ENCODE data around the gene CDKL4. TPM values are rescaled to one million over a fixed set of nuclear protein-coding genes. Genes with fewer than 3 reads are reported as not detected.

CDKL4 gene
- total RNA-seq (2014; rRNA removed; shearing (Covaris generic); ENCODE audit: low replicate concordance) = 0.30 TPM in 1 of 2 replicates, not detected in the other

GRCh38 chr2:39243469-39244123 lies at the start of gene CDKL4:
Gene CDKL4, minus strand, starts transcription at chr2:39243970.
- Histone ChIP-seq H3K9me3 (no peaks in the 10 kb centered on the region), H3K36me3 (no peaks in the 10 kb centered on the region), H3K27me3 (no peaks in the 10 kb centered on the region), H3K4me3 (peak within 1 kb of the TSS; percentile 47)
- peak; percentile 32 for DNase-seq

GRCh38 chr2:39290433-39290832 lies 46.7 kb upstream of the CDKL4 start:
- H3K4me3 ChIP-seq = no peak overlapping the region
- H3K27me3 ChIP-seq = no peaks in the 10 kb centered on the region
- peaks cover 12% of the 10 kb centered on the region for H3K36me3 ChIP-seq
- no peak for DNase-seq
- H3K9me3 ChIP-seq = no peaks in the 10 kb centered on the region

GRCh38 chr2:39289609-39290008 lies 45.8 kb upstream of the CDKL4 start:
- no peaks in the 10 kb centered on the region for H3K27me3 ChIP-seq
- no peaks in the 10 kb centered on the region for H3K9me3 ChIP-seq
- peaks cover 12% of the 10 kb centered on the region for H3K36me3 ChIP-seq
- DNase-seq = peak; percentile 24
- no peak overlapping the region for H3K4me3 ChIP-seq

GRCh38 chr2:39283561-39283960 lies 39.8 kb upstream of the CDKL4 start:
- H3K36me3 ChIP-seq = peaks cover 9% of the 10 kb centered on the region
- no peak overlapping the region for H3K4me3 ChIP-seq
- H3K9me3 ChIP-seq = no peaks in the 10 kb centered on the region
- no peaks in the 10 kb centered on the region for H3K27me3 ChIP-seq
- DNase-seq = no peak

- H3K9me3 ChIP-seq = no peaks in the 10 kb centered on the region
- H3K4me3 ChIP-seq = no peak overlapping the region
- H3K36me3 ChIP-seq = peaks cover 7% of the 10 kb centered on the region; the same call in 1 of the 2 replicates
- DNase-seq = no peak
- H3K27me3 ChIP-seq = no peaks in the 10 kb centered on the region
These were observed 37.6 kb upstream of the CDKL4 start for GRCh38 chr2:39281391-39281790.

- Histone ChIP-seq H3K36me3 (peaks cover 17% of the 10 kb centered on the region), H3K4me3 (no peak overlapping the region), H3K27me3 (no peaks in the 10 kb centered on the region), H3K9me3 (no peaks in the 10 kb centered on the region)
- peak; percentile 20 for DNase-seq
These were observed 31.2 kb upstream of the CDKL4 start for GRCh38 chr2:39275016-39275415.

GRCh38 chr2:39269941-39270340 lies 26.2 kb upstream of the CDKL4 start:
- peaks cover 9% of the 10 kb centered on the region for H3K36me3 ChIP-seq
- no peaks in the 10 kb centered on the region for H3K27me3 ChIP-seq
- no peak for DNase-seq
- H3K4me3 ChIP-seq = no peak overlapping the region
- H3K9me3 ChIP-seq = no peaks in the 10 kb centered on the region

GRCh38 chr2:39266916-39267434 lies 23.2 kb upstream of the CDKL4 start:
- Histone ChIP-seq H3K27me3 (no peaks in the 10 kb centered on the region), H3K4me3 (no peak overlapping the region), H3K36me3 (peaks cover 2% of the 10 kb centered on the region; the same call in 1 of the 2 replicates), H3K9me3 (no peaks in the 10 kb centered on the region)
- DNase-seq = no peak

- no peak for DNase-seq
- Histone ChIP-seq H3K36me3 (peaks cover 2% of the 10 kb centered on the region; the same call in 1 of the 2 replicates), H3K9me3 (no peaks in the 10 kb centered on the region), H3K4me3 (no peak overlapping the region), H3K27me3 (no peaks in the 10 kb centered on the region)
These were observed 22.5 kb upstream of the CDKL4 start for GRCh38 chr2:39266139-39266805.

GRCh38 chr2:39265315-39265714 lies 21.5 kb upstream of the CDKL4 start:
- Histone ChIP-seq H3K36me3 (peaks cover 2% of the 10 kb centered on the region; the same call in 1 of the 2 replicates), H3K27me3 (no peaks in the 10 kb centered on the region), H3K4me3 (no peak overlapping the region), H3K9me3 (no peaks in the 10 kb centered on the region)
- no peak for DNase-seq

GRCh38 chr2:39264733-39265132 lies 21.0 kb upstream of the CDKL4 start:
- DNase-seq = no peak
- Histone ChIP-seq H3K27me3 (no peaks in the 10 kb centered on the region), H3K36me3 (peaks cover 2% of the 10 kb centered on the region), H3K4me3 (no peak overlapping the region), H3K9me3 (no peaks in the 10 kb centered on the region)

GRCh38 chr2:39260087-39260486 lies 16.3 kb upstream of the CDKL4 start:
- Histone ChIP-seq H3K27me3 (no peaks in the 10 kb centered on the region), H3K4me3 (no peak overlapping the region), H3K36me3 (peaks cover 31% of the 10 kb centered on the region), H3K9me3 (no peaks in the 10 kb centered on the region; the same call in 1 of the 2 replicates)
- no peak for DNase-seq

GRCh38 chr2:39256040-39256439 lies 12.3 kb upstream of the CDKL4 start:
- peaks cover 40% of the 10 kb centered on the region for H3K36me3 ChIP-seq
- no peaks in the 10 kb centered on the region; the same call in 1 of the 2 replicates for H3K9me3 ChIP-seq
- H3K27me3 ChIP-seq = no peaks in the 10 kb centered on the region
- H3K4me3 ChIP-seq = no peak overlapping the region
- no peak for DNase-seq

GRCh38 chr2:39252888-39253518 lies 9.2 kb upstream of the CDKL4 start:
- Histone ChIP-seq H3K9me3 (no peaks in the 10 kb centered on the region; the same call in 1 of the 2 replicates), H3K27me3 (no peaks in the 10 kb centered on the region), H3K4me3 (no peak overlapping the region), H3K36me3 (peaks cover 29% of the 10 kb centered on the region)
- DNase-seq = no peak

- Histone ChIP-seq H3K27me3 (no peaks in the 10 kb centered on the region), H3K9me3 (no peaks in the 10 kb centered on the region), H3K36me3 (peaks cover 7% of the 10 kb centered on the region), H3K4me3 (no peak overlapping the region)
- no peak for DNase-seq
These were observed 3.8 kb upstream of the CDKL4 start for GRCh38 chr2:39247512-39248043.

- Histone ChIP-seq H3K9me3 (no peaks in the 10 kb centered on the region), H3K36me3 (peaks cover 3% of the 10 kb centered on the region), H3K4me3 (no peak overlapping the region), H3K27me3 (no peaks in the 10 kb centered on the region)
- DNase-seq = no peak
These were observed 2.7 kb upstream of the CDKL4 start for GRCh38 chr2:39246382-39246980.

Measured in MG63 (cell line).